ENCODE results near the gene NSUN5. TPM values are rescaled to one million over a fixed set of nuclear protein-coding genes. Genes with fewer than 3 reads are reported as not detected.

Gene NSUN5
- 70.0 and 75.7 TPM in 2 replicates for polyA plus RNA-seq
- 32.4 and 37.3 TPM in 2 replicates for polyA minus RNA-seq

DNA sequence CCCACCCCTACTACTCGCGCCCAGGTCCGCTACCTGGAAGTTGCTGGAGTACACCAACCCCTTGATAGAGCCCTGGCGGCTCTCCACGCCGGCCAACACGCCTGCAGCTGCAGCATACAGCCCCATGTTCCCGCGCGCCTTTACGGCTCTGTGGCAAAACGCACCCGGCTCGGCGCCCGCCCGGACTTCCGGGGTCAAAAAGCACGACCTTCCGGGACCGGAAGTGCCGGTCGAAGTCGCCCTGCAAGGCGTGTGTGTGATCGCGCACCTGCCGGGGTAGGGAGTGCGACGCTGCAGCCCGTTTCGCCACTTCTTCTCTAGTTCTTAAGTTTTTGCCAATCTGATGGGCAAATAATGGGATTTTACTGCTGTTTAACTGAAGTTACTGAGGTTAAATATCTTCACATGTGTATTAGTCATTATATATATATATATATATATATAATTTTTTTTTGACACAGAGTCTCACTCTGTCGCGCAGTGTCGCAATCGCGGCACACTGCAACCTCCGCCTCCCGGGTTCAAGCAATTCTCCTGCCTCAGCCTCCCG is at the start of gene NSUN5:
Gene NSUN5, minus strand, starts transcription at position 162 of the 550 bp plus-strand sequence. Its CDS starts 36 bp downstream, at position 126.
- no peaks in the 10 kb centered on the region for H3K79me2 ChIP-seq (replicated peaks; ENCODE audit: insufficient read depth, low read length)
- no peaks in the 10 kb centered on the region for H3K9me2 ChIP-seq (ENCODE audit: insufficient read depth, low read length)
- H4K20me1 ChIP-seq (ENCODE audit: insufficient read depth), result no peaks in the 10 kb centered on the region
- peak within 1 kb of the TSS; percentile 51 for H2AFZ ChIP-seq (ENCODE audit: low read depth, low read length)
- no peak for TF ChIP-seq SMC3 (conservative IDR thresholded peaks at IDR 0.05; ENCODE audit: poor library complexity)
- peak; percentile 72 for TF ChIP-seq POLR2AphosphoS5 (IDR thresholded peaks at IDR 0.05)
- TF ChIP-seq MXI1 (conservative IDR thresholded peaks at IDR 0.05; ENCODE audit: poor library complexity, severe bottlenecking), result peak; percentile 90
- TF ChIP-seq EZH2 (IDR thresholded peaks at IDR 0.05; ENCODE audit: borderline replicate concordance, insufficient read depth, low read length, poor library complexity, severe bottlenecking), result no peak
- TF ChIP-seq EP300 (conservative IDR thresholded peaks at IDR 0.05; ENCODE audit: poor library complexity, severe bottlenecking), result no peak
- TF ChIP-seq TAF1 (IDR thresholded peaks at IDR 0.05; ENCODE audit: low read depth), result no peak
- TF ChIP-seq CTCF (IDR thresholded peaks at IDR 0.05; ENCODE audit: poor library complexity, severe bottlenecking), result no peak
- TF ChIP-seq REST (IDR thresholded peaks at IDR 0.05; ENCODE audit: borderline replicate concordance), result no peak
- TF ChIP-seq RAD21 (conservative IDR thresholded peaks at IDR 0.05), result no peak
- H3K27ac ChIP-seq (ENCODE audit: low read length), result no peak within 1 kb of the TSS
- H3K9me3 ChIP-seq (ENCODE audit: low read length), result no peaks in the 10 kb centered on the region
- peak within 1 kb of the TSS; percentile 84 for H3K4me3 ChIP-seq (ENCODE audit: low read length)
- peak within 1 kb of the TSS; percentile 19 for H3K4me2 ChIP-seq (ENCODE audit: low read length)
- H3K36me3 ChIP-seq (ENCODE audit: insufficient read depth, low read length), result no peaks in the 10 kb centered on the region
- no peaks in the 10 kb centered on the region for H3K27me3 ChIP-seq (ENCODE audit: insufficient read depth, low read depth, low read length)
- no peaks in the 10 kb centered on the region for H3F3A ChIP-seq (ENCODE audit: insufficient read depth, low read length, poor library complexity, severe bottlenecking)
- peak within 1 kb of the TSS; percentile 66 for H3K9ac ChIP-seq (ENCODE audit: low read length)

DNA sequence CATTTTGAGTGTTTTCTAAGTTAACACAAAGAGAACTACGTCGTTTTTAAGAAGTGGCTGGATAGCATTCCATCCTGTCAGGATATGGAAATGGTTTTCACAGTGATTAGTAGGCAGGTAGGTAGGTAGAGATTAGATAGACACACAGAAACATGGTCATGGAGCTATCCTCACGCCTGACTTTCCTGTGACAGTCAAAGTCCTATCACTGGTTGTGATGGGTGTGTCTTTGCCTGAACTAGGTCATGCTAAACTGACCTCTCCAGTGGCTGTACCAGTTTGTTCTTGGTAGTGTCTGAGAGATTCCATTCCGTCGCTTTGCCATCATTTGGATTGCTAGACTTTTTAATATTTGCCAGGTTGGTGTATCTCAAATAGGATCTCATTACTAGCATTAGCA is 47.5 kb upstream of the NSUN5 start:
- no peak overlapping the region for H3K4me3 ChIP-seq (ENCODE audit: low read length)
- H3K27ac ChIP-seq (ENCODE audit: low read length), result no peak overlapping the region
- TF ChIP-seq EP300 (conservative IDR thresholded peaks at IDR 0.05; ENCODE audit: poor library complexity, severe bottlenecking) (no peak), EZH2 (IDR thresholded peaks at IDR 0.05; ENCODE audit: borderline replicate concordance, insufficient read depth, low read length, poor library complexity, severe bottlenecking) (no peak), MXI1 (conservative IDR thresholded peaks at IDR 0.05; ENCODE audit: poor library complexity, severe bottlenecking) (no peak), TAF1 (IDR thresholded peaks at IDR 0.05; ENCODE audit: low read depth) (no peak), RAD21 (conservative IDR thresholded peaks at IDR 0.05) (no peak), CTCF (IDR thresholded peaks at IDR 0.05; ENCODE audit: poor library complexity, severe bottlenecking) (no peak), SMC3 (conservative IDR thresholded peaks at IDR 0.05; ENCODE audit: poor library complexity) (no peak), REST (IDR thresholded peaks at IDR 0.05; ENCODE audit: borderline replicate concordance) (no peak), POLR2AphosphoS5 (IDR thresholded peaks at IDR 0.05) (no peak)

More for the DNA sequence above, 47.5 kb upstream of the NSUN5 start:
- Histone ChIP-seq H4K20me1 (ENCODE audit: insufficient read depth) (no peaks in the 10 kb centered on the region), H2AFZ (ENCODE audit: low read depth, low read length) (no peak overlapping the region), H3K9me3 (ENCODE audit: low read length) (no peaks in the 10 kb centered on the region), H3K36me3 (ENCODE audit: insufficient read depth, low read length) (no peaks in the 10 kb centered on the region), H3K27me3 (ENCODE audit: insufficient read depth, low read depth, low read length) (no peaks in the 10 kb centered on the region), H3K4me2 (ENCODE audit: low read length) (no peak overlapping the region), H3F3A (ENCODE audit: insufficient read depth, low read length, poor library complexity, severe bottlenecking) (no peaks in the 10 kb centered on the region), H3K9ac (ENCODE audit: low read length) (no peak overlapping the region), H3K9me2 (ENCODE audit: insufficient read depth, low read length) (no peaks in the 10 kb centered on the region), H3K79me2 (replicated peaks; ENCODE audit: insufficient read depth, low read length) (no peaks in the 10 kb centered on the region)
